Cerebellar nuclear complex (tissue), 1 donor: Measurements from ENCODE around the gene CCNG2.

ENCODE experiments used
- DNase-seq, 2 experiments: peaks; one replicate each; lab custom pipeline; 2025; lab: John Stamatoyannopoulos, UW

The CCNG2 gene

DNA sequence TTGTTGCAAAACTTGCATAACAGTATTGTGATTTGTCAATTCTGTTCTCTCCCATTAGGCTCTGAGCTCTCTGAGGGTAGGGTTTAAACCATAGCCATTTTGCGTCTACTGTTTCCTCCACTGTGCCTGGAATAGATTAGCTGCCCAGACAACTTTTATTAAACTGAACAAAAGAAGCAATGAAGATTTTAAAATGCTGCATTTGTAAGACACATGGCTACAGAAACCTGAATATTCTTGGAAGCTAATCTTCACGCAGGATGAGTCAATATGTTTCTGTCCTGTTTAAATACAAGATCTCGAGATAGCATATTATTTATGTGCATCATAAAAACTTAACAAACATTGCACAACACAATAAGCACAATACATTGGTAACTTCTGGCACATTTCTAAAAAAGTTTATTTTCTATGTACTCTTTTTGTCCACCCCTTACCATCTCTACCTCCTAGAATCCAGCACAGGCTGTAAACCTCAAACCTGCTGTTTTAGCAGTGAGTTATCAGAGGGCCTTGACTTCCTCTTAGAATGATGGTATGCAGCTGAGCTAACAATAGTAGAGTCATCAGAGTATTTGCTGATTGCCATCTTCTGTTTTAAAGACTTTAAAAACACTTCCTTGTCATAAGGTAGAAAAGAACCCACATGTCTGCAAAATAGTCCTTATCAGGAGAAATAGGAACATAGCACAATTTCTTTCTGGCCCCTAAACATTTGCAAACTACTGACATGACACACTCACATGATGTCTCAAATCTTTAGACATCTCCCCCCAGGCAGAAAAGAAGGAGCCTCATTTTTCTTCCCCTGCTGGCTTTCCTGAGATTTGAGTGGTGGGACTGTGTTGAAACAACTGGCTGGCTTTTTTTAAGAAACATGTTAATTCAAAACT is 10.6 kb upstream of the CCNG2 start:
- no peak for DNase-seq

DNA sequence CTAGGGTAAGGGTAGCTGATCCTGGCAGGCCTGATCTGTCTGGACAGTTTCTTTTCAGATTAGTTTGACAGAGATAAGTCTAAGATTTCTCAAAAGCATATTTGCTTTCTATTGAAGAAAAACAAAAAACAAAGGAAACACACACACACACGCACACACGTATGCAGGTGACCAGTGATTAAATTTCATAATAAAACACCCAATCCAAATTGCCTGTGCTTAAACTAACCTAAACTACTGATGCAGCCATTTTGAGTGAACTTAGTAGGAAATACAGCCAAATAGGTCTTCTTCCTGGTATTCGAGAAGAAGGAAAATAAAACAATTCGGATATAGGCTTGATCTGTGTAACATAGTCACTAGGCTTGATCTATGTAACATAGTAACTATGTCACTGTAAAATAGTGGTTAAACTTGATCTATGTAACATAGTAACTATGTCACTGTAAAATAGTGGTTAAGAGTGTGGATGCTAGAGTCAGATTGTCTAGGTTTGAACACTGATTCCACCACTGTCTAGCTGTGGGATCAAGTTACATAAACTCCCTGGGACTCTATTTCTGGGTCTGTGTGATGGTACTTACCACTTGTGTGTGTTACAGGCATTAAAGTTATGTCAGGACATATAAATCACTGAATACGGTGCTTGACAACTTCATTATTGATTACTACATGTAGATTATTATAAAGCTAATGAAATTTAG is 9.8 kb upstream of the CCNG2 start:
- DNase-seq: no peak

DNA sequence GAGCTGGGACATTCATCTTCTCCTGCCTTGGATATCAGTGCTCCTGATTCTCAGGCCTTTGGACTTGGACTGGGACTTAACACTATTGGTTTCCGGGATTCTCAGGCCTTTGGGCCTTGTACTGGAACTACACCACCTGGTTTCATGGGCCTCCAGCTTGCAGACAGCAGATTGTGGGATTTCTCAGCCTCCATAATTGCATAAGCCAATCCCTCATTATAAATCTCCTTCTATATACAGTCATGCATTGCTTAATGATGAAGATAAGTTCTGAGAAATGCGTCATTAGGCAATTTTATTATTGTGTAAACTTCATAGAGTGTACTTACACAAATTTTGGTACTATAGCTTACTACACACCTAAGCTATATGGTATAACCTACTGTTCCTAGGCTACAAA is 8.9 kb upstream of the CCNG2 start:
- DNase-seq: no peak

DNA sequence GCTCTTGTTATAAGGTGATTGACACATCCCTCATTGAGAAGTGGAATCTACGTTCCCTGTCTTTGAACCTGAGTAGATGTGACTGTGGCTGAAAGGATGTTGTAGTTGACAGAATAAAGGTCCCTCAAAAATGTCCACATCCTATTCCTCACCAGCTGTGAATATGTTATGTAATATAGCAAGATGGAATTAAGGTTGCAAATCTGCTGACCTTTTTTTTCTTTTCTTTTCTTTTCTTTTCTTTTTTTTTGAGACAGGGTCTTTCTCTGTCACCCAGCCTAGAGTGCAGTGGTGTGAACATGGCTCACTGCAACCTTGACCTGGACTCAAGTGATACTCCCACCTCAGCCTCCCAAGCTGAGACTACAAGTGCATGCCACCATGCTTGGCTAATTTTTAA is 7.2 kb upstream of the CCNG2 start:
- no peak for DNase-seq

DNA sequence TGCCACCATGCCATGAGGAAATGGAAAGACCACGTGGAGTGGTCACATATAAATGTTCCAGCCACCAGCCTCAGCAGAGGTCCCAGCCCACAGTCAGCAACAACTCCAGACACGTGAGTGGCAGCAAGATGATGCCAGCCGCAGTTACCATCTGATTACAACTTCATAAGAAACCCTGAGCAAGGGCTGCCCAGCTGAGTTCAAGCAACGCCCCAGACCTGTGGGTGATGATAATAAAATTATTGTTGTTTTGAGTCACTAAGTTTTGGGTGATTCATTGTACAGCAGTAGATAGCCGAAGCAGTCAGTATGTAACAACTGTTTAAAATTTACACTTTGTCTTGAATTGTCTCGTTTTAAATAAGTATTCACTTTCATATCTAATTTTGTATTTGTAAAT is 5.8 kb upstream of the CCNG2 start:
- DNase-seq: no peak

DNA sequence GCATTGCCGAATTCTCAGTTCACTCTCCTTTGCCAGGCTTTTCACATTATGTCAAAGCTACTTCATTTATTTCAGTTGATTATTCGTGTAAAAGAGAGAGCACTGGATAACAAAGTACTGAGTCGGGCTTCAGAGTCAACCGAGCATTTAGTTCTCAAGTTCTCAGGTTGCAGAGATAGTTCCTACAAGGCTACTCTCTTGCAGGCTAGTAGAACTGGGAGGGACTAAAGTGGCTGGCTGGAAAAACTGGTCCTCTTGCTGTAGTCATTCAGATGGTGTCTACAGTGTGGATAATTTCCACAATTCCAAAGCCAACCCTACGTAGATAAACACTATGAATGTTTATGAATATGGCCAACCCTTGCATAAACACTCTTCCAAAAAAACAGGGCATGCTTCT is 4.6 kb upstream of the CCNG2 start:
- DNase-seq: no peak

DNA sequence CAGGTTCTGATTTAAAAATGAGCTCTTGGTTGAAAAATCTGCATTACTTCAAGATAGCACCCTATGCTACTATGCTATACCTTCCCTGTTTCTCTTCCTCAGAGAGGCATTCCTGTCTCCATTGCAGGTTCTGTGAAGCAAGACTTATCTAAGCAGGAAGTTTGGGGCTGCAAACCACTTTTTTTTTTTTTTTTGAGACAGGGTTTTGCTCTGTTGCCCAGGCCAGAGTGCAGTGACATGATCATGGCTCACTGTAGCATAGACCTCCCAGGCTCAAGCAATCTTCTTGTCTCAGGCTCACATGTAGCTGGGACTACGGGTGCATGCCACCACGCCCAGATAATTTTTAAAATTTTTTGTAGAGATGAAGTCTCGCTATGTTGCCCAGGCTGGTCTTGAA is 4.0 kb upstream of the CCNG2 start:
- no peak for DNase-seq

DNA sequence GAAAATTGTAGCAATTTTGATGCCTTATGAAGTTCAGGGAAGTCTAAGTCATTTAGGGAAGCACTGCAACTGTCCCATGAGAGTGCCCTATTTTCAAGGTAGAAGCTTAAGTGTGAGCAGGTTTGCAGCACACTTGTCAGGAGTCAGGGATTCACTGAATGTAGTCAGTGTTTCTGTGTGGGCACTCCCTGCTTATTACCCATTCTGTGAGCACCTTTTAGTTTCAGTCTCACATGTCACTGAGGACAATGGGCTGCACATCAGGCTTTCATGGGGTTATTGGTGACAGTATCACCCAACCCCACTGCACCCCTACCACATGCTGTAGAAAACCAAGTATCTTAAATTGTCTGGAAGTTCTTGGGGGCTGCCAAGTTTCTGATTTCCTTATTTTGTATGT is 2.9 kb upstream of the CCNG2 start:
- no peak for DNase-seq

DNA sequence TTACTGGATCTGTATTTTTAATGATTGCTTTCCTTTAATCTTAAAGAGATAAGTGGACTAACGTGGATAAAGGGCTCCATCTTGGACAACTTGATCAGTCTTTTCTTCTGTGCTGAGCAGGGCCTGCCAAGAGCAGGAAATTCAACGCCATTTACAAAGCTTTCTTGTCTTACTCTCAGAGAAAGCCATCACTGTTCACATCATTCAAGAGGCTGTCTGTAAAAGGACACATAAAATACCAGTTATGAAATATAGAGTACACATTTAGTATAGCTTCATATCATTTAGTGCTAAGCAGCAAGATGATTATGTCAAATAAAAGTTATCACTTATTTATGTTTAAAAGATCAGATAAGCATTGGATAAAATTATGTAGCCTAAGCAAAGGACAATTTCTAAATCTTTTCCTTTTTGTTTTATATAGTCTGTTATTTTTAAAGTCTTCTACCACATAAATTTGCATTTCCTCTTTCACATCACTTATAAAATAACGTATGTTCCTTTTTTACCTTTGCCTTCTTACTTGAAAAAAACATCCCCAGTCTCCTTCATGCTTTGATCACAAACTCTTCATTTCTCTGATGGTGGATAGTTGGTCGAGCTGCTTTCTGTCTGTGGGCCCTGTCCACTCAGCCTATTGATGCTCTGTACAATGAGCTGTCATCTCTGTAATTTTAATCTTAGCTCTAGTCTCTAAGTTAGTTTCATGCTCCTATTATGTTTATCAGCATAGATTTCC is 2.1 kb upstream of the CCNG2 start:
- peak in 1 of 2 experiments; percentile 30 for DNase-seq

DNA sequence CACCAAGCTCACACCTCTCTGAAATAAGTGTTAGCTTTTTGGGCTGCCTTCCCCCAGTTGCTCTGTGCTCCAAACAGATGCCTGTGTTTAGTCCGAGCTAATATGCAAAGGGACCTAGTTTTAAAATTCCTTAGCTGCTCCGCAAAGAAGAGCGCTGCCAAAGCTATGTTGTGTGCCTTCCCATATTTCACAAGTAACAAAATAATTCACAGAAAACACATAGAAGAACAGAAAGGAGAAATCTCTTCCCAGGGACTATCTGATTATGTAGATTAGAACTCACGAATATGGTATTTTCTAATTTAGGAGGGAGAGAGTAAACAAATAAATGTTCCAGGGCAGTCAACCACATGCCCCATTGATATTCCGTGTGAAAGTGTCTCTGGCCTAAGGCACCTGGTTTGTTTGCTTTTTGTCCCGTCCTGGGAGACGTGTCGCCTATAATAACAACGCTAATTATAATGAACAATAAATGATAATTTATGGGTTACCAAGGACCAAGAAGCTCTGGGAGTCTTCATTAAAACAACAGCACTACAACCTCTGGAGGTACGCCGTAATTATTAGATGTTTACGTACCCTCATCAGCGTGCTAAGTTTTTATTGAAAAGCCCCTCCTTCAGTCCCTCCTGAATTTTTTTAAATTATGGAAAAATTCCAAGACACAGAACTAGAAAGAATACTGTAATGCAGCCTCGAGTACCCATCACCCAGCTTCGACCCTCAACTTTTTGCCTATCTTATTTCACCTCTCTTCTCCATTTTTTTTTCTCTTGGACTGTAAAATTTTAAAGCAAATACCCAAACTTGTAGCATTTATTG is 1.2 kb upstream of the CCNG2 start:
- peak in 1 of 2 experiments; percentile 30 for DNase-seq

DNA sequence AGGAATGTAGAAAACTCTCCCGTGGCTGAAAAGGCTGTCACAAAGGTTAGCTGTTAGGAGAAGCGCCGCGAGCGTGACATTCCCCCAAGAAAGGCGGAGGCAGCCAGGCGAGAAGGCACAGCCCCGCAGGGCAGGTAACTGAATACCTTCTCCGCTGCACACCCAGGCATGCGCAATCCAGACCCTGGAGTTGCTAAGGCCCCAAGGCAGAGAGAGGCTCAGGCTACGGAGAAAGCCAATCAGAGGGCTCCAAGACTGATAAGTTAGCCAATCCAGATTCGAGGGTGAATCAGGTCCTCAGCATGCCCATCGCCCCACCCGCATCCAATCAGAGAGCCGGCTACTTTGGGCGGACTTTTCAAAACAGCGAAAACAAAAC is 485 bp upstream of the CCNG2 start:
- peak; percentile 97 to 98 for DNase-seq

DNA sequence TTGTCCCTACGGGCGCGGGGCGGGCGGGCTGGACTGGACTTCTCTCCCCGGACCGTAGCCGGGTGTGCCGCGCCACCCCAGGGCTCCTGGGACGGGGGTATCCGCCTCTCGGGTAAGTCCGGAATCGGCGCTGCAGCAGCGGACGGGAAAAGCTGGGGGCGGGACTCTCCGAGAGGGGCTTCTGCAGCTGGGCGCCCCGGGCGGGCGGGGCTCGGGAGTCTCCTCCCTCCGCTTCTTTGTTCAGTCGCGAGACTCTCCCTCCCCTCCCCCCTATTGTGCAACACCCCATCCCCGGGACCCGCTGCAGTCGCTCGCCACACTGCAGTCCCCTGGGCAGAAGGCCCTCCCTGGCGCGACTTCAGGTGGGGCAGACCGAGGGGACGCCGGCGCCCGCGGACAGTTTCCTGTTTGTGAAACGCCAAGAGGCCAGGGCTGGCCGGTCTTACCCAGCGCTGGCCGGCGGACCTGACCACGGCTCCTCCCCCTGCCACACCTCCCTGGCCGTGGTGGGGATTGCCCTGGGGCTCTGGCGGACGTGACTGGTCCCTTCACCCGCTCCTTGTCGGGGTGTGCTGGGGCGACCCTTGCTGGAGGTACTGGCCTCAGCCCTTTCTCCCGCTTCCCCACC is 966 bp downstream of the CCNG2 start:
- DNase-seq: peak in 1 of 2 experiments; percentile 36

DNA sequence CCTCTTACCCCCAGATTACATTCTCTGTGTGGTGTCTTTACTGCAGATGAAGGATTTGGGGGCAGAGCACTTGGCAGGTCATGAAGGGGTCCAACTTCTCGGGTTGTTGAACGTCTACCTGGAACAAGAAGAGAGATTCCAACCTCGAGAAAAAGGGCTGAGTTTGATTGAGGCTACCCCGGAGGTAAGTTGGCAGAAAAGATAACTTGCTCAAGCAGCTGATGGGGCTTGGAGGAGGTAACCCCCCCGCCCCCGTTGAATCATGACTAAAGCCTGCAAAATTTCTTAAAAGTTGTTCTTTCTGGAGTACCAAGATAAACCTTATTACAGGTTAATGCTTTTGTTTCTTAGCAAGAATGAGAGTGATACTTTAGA is 1.5 kb downstream of the CCNG2 start:
- no peak for DNase-seq

DNA sequence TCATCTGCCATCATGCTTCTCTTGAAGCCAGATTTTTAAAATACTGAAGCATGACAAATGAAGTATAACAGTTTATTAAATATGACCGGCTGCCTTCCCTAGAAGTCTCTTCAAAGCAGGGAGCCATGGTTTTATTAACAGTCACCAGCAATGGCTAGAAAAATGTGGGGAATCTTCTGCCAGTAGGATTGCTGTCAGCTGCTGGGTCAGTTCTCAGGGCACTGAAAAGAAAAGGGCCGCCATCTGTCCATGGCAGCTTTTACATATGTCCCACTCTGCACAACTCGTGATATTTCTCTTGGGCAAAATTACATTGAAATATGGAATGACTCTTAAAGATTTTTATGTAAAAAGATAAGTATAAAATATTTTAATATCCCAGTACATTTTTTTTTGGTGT is 2.8 kb downstream of the CCNG2 start:
- DNase-seq: peak in 1 of 2 experiments; percentile 68

DNA sequence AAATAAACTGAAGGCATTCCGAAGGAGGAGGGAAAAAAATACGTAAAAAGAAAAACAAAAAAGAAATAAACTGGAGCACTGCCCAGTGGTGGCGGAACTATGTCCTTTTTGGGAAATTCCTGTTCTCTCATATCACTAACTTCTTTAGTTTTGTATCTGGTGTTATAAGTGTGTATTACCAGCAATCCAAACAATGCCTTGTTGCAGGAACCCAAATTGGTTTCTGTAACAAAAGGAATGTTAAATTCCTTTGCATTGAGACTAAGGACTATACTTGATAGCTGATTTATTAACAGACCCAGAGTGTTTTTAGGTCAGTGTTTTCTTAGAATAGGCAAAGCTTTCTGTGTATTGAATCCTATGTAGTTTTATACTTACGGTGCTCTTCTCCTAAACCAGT is 6.6 kb downstream of the CCNG2 start:
- DNase-seq: no peak

DNA sequence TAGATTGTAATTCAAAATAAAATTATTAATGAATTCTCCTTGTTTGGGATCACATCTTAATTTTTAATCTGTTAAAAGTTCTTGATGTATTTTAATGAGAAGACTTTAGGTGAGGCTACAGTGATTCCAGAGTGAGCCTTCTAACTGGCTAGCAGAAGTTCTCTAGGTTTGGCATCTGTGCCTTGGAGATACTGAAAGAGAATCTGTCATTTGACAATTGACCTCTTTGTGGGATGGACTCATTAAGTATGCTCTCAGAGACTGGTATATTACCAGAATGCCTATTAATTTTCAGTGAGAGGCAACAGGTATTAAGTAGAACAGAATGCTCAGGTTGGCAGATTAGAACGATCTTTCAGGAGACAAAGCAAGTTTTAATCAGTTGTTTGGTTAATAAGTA is 10.2 kb downstream of the CCNG2 start:
- no peak for DNase-seq

DNA sequence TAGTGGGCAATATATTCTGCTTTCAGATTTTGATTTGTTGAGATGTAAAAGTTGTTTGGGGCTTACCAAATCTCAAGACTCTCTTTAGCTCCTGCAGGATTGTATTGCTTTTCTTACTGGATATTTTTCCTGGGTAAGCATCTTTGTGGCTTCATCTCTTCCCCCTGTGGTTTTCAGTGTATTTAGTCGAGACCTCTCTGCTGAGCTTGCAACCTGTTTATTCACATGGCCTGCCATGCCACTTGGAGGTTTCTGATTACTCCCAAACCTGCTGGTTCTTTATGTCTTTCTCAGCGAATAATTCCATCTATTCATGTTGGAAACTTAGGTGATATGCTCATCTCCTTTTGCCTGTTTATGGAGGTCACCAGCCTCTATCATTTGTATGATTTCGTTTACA is 10.9 kb downstream of the CCNG2 start:
- peak in 1 of 2 experiments; percentile 60 for DNase-seq

DNA sequence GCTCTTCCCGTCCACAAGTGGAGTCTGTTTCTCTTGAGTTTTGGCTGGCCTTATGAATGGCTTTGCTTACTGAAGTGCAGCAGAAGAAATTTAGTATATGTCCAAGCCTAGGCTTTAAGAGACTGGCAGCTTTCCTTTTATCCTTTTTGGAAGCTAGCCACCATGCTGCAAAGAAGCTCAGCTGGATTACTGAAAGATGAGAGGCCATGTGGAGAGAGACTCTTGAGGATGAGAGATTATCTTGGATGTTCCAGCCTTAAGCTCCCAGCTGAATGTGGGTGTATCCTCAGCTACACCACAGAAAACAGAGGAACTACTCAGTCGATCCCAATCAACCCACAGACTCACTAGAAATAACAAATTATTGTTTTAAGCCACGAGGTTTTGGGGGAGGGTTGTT is 12.5 kb downstream of the CCNG2 start:
- no peak for DNase-seq

DNA sequence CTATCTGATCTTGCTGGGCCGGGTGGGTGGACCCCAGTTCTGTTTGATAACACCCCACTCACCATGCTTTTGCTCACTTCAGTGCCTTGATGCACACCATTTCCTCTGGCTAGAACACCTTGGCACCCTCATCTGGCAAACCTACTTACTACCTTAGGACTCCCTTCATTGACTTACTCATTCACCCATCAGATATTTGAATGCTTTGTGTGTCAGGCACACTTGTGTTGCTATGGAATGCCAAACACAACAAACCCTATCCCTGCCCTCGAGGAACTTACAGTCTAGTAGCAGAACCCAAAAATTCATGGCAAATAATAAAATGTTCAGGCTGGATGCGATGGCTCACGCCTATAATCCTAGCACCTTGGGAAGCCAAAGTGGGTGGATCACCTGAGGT is 13.9 kb downstream of the CCNG2 start:
- DNase-seq: no peak

DNA sequence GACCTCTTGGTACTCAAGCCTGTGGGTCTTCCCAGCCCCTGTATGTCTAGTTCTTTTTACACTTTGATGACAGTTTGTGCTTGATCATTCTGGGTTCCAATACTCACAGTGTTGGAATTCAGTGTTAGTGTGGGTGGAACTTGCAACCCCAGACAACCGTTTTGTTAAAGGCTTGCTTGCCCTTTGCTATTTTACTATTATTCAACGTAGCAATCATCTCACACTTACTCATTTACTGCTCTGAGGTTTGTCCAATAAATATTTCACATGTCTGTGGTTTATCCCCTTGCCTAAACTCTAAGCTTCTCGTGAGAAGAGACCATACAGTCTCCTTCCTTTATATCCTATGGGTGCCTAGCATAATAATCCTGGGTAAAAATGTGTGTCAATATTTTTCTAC is 15.3 kb downstream of the CCNG2 start:
- DNase-seq: no peak

DNA sequence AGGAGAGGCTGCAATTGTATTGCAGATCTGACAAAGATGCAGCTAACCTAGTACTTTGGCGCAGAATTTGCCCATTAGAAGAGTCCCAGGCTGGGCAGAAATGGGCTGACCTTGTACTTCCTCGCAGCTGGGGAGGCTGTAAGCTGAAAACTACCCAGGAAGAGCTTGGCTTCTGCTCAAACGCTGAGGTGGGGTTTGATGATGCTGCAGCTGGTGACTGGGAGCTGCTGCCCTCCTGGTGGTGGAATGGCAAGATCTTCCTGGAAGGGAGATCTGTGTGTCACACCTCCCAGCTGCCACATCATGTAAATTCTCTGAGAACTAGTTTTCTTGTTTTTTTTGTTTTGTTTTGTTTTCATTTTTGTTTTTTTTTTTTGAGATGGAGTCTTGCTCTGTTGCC is 17.4 kb downstream of the CCNG2 start:
- no peak for DNase-seq
